ENCODE data around the gene MSRB3.

DNA sequence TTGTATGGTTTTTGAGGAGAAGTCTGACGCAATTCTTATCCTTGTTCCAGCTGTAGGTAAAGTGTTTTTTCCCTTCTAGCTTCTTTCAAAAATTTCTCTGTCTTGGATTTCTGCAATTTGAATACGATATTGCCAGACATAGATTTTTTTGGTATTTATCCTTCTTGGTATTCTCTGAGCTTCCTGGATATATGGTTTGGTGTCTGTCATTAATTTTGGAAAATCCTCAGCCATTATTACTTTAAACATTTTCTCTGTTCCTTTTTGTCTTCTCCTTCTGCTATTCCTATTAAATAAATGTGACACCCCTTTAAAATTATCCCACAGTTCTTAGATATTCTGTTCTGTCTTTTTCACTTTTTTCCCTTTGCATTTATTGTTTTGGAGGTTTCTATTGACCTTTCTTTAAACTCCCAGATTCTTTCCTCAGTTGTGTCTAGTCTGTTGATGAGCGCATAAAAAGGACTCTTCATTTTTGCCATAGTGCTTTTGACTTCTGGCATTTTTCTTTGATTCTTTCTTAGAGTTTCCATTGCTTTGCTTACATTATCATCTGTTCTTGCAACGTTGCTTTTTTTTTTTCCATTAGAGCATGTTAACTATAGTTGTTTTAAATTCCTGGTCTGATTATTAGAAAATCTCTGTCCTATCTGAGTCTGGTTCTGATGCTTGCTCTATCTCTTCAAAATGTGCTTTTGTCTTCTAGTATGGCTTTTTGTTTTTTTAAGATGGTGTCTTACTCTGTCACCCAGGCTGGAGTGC is 129.1 kb downstream of the MSRB3 start:
- TF ChIP-seq, protein P1, sequence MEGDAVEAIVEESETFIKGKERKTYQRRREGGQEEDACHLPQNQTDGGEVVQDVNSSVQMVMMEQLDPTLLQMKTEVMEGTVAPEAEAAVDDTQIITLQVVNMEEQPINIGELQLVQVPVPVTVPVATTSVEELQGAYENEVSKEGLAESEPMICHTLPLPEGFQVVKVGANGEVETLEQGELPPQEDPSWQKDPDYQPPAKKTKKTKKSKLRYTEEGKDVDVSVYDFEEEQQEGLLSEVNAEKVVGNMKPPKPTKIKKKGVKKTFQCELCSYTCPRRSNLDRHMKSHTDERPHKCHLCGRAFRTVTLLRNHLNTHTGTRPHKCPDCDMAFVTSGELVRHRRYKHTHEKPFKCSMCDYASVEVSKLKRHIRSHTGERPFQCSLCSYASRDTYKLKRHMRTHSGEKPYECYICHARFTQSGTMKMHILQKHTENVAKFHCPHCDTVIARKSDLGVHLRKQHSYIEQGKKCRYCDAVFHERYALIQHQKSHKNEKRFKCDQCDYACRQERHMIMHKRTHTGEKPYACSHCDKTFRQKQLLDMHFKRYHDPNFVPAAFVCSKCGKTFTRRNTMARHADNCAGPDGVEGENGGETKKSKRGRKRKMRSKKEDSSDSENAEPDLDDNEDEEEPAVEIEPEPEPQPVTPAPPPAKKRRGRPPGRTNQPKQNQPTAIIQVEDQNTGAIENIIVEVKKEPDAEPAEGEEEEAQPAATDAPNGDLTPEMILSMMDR (IDR thresholded peaks at IDR 0.05): no peak
- no peak for TF ChIP-seq POLR2AphosphoS5 (IDR thresholded peaks at IDR 0.05)

Data from gastroesophageal sphincter (tissue), 3 donors.